Endothelial cell (in vitro differentiated cells): ENCODE results near the gene LPAR5. TPM values are rescaled to one million over a fixed set of nuclear protein-coding genes. Genes with fewer than 3 reads are reported as not detected.

ENCODE experiments used
- DNase-seq: peaks from one replicate; pipeline ENCODE4 v3.0.0; 2021; ENCODE audit warnings: low spot score
- H3K27ac Mint-ChIP-seq: one replicate; pipeline ENCODE4 v1.8.0; 2021; ENCODE audit warnings: mixed read lengths, inconsistent platforms; ENCODE audit not compliant: unreplicated experiment
- H3K27me3 Mint-ChIP-seq: one replicate; pipeline ENCODE4 v1.8.0; 2021; ENCODE audit warnings: mild to moderate bottlenecking, moderate library complexity, mixed read lengths, inconsistent platforms; ENCODE audit not compliant: unreplicated experiment
- H3K36me3 Mint-ChIP-seq: one replicate; pipeline ENCODE4 v1.8.0; 2021; ENCODE audit warnings: mild to moderate bottlenecking, low read depth, mixed read lengths, inconsistent platforms; ENCODE audit not compliant: unreplicated experiment
- H3K4me1 Mint-ChIP-seq: one replicate; pipeline ENCODE4 v1.8.0; 2021; ENCODE audit warnings: mild to moderate bottlenecking, mixed read lengths, inconsistent platforms; ENCODE audit not compliant: unreplicated experiment
- H3K4me3 Mint-ChIP-seq: one replicate; pipeline ENCODE4 v1.8.0; 2021; ENCODE audit warnings: mild to moderate bottlenecking, mixed read lengths, inconsistent platforms; ENCODE audit not compliant: unreplicated experiment
- H3K9me3 Mint-ChIP-seq: one replicate; pipeline ENCODE4 v1.8.0; 2021; ENCODE audit warnings: mixed read lengths, inconsistent platforms; ENCODE audit not compliant: unreplicated experiment
- CTCF ChIP-seq: fragments of 200-600 bp; sonication (generic); IDR thresholded peaks from one replicate; pipeline ENCODE4 v1.5.0; 2021; ENCODE audit warnings: antibody characterized with exemption; ENCODE audit not compliant: unreplicated experiment
- long read RNA-seq: library from polyadenylated mRNA; unstranded; transcript quantifications from one replicate; pipeline ENCODE4 v2.0.0, GENCODE V29; 2020; ENCODE audit not compliant: unreplicated experiment
- total RNA-seq: library from RNA; stranded (reverse); fragmentation: NEBNext Ultra II Directional; extraction: Animal tissue kit (Norgen Biotek cat#: 25700); gene quantifications from one replicate; pipeline ENCODE4 v1.2.1, GENCODE V29; 2021; ENCODE audit not compliant: unreplicated experiment

Gene LPAR5
- 2.7 TPM for total RNA-seq
- long read RNA-seq, partial matches to known transcripts: 0 of 3 reads
- long read RNA-seq, other reads (novel, unspliced or antisense): 2 of 3 reads

DNA sequence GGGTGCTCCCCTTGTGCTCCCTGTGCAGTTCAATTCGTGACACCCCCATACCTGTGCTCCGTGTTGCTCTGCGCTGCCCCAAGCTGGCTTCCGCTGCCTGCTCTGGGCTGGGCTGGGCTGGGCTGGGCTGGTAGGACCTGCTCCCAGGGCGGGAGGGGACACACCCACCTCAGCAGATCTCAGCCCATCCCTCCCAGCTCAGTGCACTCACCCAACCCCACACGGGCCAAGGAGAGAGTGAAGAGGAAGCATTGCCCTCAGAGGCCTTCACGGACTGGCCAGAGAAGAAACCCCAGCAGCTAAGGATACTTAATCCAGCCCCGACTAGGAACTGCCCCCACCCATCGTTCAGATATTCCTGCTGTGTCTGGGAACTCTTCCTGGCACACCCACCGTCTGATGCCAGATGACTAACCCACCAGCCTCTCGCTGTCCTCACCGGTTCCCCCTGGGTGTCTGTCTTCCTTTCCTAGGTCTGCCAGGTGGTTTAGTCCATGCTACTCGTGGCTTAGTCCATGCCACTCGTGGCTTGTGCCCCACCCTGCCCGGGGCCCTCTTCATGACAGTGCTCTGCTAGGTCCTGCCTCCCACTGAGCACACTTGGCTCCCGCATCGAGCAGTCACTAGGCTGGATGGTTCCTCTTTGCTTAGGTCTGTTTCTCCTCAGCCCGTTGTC lies at the start of gene LPAR5:
Gene LPAR5, minus strand, starts transcription at position 104 of the 676 bp plus-strand sequence. CDS start 14,711 bp downstream, outside the sequence.
- Mint-ChIP-seq H3K36me3 (peaks cover 5% of the 10 kb centered on the region), H3K9me3 (no peaks in the 10 kb centered on the region), H3K27me3 (peaks cover 4% of the 10 kb centered on the region), H3K27ac (no peak within 1 kb of the TSS), H3K4me1 (peaks cover 69% of the 10 kb centered on the region), H3K4me3 (no peak within 1 kb of the TSS)
- no peak for TF ChIP-seq CTCF
- DNase-seq: no peak

DNA sequence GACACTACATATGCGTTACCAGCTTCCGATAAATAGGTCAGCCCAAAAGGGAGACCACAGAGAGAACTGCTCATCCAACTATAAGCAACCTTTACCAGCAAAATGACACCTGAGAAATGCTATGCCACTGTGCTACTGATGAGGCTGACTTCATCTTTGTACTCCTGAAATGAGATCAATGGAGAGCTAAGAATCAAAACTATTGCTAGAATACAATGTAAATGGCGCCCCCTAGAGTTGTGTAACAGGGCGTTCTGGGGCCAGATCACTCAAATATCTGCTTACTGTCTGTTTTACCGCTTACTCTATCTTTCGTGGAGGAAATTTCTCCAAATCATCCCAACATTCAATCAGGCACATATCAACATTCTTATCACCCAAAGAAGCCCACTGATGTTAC lies 48.9 kb upstream of the LPAR5 start:
- H3K4me1 Mint-ChIP-seq: peaks cover 33% of the 10 kb centered on the region
- H3K9me3 Mint-ChIP-seq: no peaks in the 10 kb centered on the region
- H3K36me3 Mint-ChIP-seq: peaks cover 5% of the 10 kb centered on the region
- H3K27me3 Mint-ChIP-seq: peaks cover 8% of the 10 kb centered on the region
- no peak overlapping the region for H3K4me3 Mint-ChIP-seq
- TF ChIP-seq CTCF: peak; percentile 66
- H3K27ac Mint-ChIP-seq: no peak overlapping the region
- peak; percentile 40 for DNase-seq

- H3K27ac Mint-ChIP-seq: no peak overlapping the region
- no peak for DNase-seq
- H3K27me3 Mint-ChIP-seq: peaks cover 2% of the 10 kb centered on the region
- no peak overlapping the region for H3K4me3 Mint-ChIP-seq
- H3K9me3 Mint-ChIP-seq: no peaks in the 10 kb centered on the region
- no peak for TF ChIP-seq CTCF
- H3K36me3 Mint-ChIP-seq: peaks cover 53% of the 10 kb centered on the region
- no peaks in the 10 kb centered on the region for H3K4me1 Mint-ChIP-seq
Measured at GRCh38 chr12:6676962-6677361, 41.2 kb upstream of the LPAR5 start.

- no peak for DNase-seq
- H3K36me3 Mint-ChIP-seq: peaks cover 64% of the 10 kb centered on the region
- H3K4me1 Mint-ChIP-seq: no peaks in the 10 kb centered on the region
- no peak overlapping the region for H3K27ac Mint-ChIP-seq
- no peak for TF ChIP-seq CTCF
- no peaks in the 10 kb centered on the region for H3K9me3 Mint-ChIP-seq
- H3K27me3 Mint-ChIP-seq: no peaks in the 10 kb centered on the region
- no peak overlapping the region for H3K4me3 Mint-ChIP-seq
Measured at GRCh38 chr12:6672143-6672542, 36.4 kb upstream of the LPAR5 start.

DNA sequence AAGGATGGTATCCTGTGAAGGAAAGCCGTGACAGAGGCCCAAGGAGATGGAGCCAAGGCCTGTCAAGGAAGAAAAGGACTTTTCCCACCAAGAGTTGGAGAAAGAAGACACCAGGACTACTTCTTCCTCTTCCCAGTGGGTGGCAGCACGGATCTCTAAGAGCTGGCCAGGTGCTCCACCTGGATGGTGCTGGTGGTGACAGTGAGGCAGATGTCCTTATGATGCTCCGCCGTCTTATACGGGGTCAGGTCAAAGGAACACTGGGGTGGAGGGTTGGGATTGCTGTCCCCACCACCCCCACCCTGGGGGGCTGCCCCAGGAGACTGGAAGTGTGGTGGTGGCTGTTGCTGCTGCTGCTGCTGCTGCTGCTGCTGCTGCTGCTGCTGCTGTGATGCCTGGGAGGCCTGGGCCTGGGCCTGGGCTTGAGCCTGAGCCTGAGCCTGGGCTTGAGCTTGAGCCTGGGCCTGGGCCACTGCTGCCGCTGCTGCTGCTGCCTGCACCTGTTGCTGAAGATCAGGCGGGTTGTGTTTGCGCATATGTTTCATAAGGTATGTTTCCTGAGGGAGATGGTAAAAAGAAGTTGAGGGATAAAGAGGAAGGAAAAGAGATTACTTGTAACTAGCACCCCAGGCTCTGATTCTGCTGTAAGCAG lies 31.9 kb upstream of the LPAR5 start:
- no peak for DNase-seq
- TF ChIP-seq CTCF: no peak
- Mint-ChIP-seq H3K27me3 (peaks cover 11% of the 10 kb centered on the region), H3K4me1 (peaks cover 7% of the 10 kb centered on the region), H3K36me3 (peaks cover 51% of the 10 kb centered on the region), H3K27ac (no peak overlapping the region), H3K4me3 (no peak overlapping the region), H3K9me3 (no peaks in the 10 kb centered on the region)
